K562 (cell line): ENCODE measurements around the gene COASY. TPM values are rescaled to one million over a fixed set of nuclear protein-coding genes. Genes with fewer than 3 reads are reported as not detected.
A peak's percentile ranks its signal among the peaks of the same experiment; 100 is the strongest.

Source experiments
- ATAC-seq: fragments of 200-7000 bp; cut with Tn5 transposase; 3 replicates; pipeline ENCODE4 v1.9.1; 2020; ENCODE audit warnings: moderate library complexity
- BruUV-seq: library from RNA; stranded (reverse); fragments of 400-500 nt; replicated peaks from 2 replicates; lab custom pipeline; 2021; lab: Mats Ljungman, UMichigan
- CTCF ChIA-PET: fragments of 300-600 bp; formaldehyde crosslinking; extraction: SDS; loops from one replicate; lab custom pipeline; 2021; ENCODE audit warnings: low intra/inter-chr PET ratio; lab: Yijun Ruan, JAX
- POLR2A ChIA-PET: fragments of 300-600, 350-650 bp; sonication (Branson Sonifier 250); formaldehyde crosslinking; extraction: SDS; loops from one replicate; lab custom pipeline; 2021; ENCODE audit warnings: antibody characterized with exemption, inconsistent platforms; lab: Yijun Ruan, JAX
- DNase-seq, 4 experiments: peaks; one replicate each; pipeline versions ENCODE4 v3.0.0 to v3.0.0-alpha.2; 2011 to 2018; ENCODE audit warnings: low spot score in 3 of 4, mixed read lengths in 3 of 4; ENCODE audit errors: extremely low read depth in 1 of 4
- FAIRE-seq: peaks from 2 replicates; lab custom pipeline; 2011; peaks lifted over from hg19 to GRCh38; lab: Jason Lieb, UNC
- H2AFZ ChIP-seq: 2 replicates; pipeline ENCODE4 v1.6.0; 2011; ENCODE audit warnings: low read depth, low read length, control low read depth, inconsistent platforms
- H3K27ac ChIP-seq: fragments of 200-600 bp; 3 replicates; pipeline ENCODE4 v1.8.0; 2011; ENCODE audit warnings: low read depth, mild to moderate bottlenecking, control low read depth, inconsistent platforms, low read length, moderate library complexity, mixed read lengths; ENCODE audit errors: extremely low read depth
- H3K27me3 ChIP-seq, 2 experiments: fragments of 300-600 bp in 1 of 2; 2 replicates in 1 of 2; 3 replicates in 1 of 2; pipeline versions ENCODE4 v1.6.0 to v1.8.0; 2011; ENCODE audit warnings: inconsistent platforms in 2 of 2, low read length in 2 of 2, mild to moderate bottlenecking in 1 of 2, mixed read lengths in 1 of 2, moderate library complexity in 1 of 2; ENCODE audit not compliant: control insufficient read depth in 2 of 2, insufficient read depth in 2 of 2
- H3K36me3 ChIP-seq: fragments of 300-600 bp; 3 replicates; pipeline ENCODE4 v1.8.0; 2011; ENCODE audit warnings: mild to moderate bottlenecking, low read length, inconsistent platforms; ENCODE audit not compliant: control insufficient read depth, insufficient read depth
- H3K4me1 ChIP-seq, 2 experiments: fragments of 200-600 bp in 1 of 2; replicated peaks in 1 of 2; 2 replicates in 1 of 2; 3 replicates in 1 of 2; pipeline versions ENCODE4 v1.5.1 to v1.8.0; 2011; ENCODE audit warnings: inconsistent platforms in 2 of 2, low read length in 2 of 2, mild to moderate bottlenecking in 1 of 2, mixed read lengths in 1 of 2, moderate library complexity in 1 of 2; ENCODE audit not compliant: control insufficient read depth in 2 of 2, insufficient read depth in 2 of 2
- H3K4me2 ChIP-seq: 2 replicates; pipeline ENCODE4 v1.6.1; 2011; ENCODE audit warnings: low read length, control low read depth, inconsistent platforms, mixed read lengths; ENCODE audit not compliant: insufficient read depth
- H3K4me3 ChIP-seq: fragments of 200-600 bp; sonication (generic), shearing (Covaris generic); 2 replicates; pipeline ENCODE4 v1.5.1; 2016; ENCODE audit warnings: control low read depth, inconsistent platforms
- H3K79me2 ChIP-seq: fragments of 200-600 bp; 3 replicates; pipeline ENCODE4 v1.8.0; 2011; ENCODE audit warnings: low read length, inconsistent platforms; ENCODE audit not compliant: control insufficient read depth, insufficient read depth
- H3K9ac ChIP-seq, 2 experiments: 2 replicates each; pipeline versions ENCODE4 v1.6.0 to v1.6.1; 2011; ENCODE audit warnings: low read depth in 2 of 2, low read length in 2 of 2, control low read depth in 1 of 2, inconsistent platforms in 1 of 2, mild to moderate bottlenecking in 1 of 2, mixed read lengths in 1 of 2; ENCODE audit not compliant: insufficient read depth in 1 of 2
- H3K9me1 ChIP-seq: one replicate; pipeline ENCODE4 v1.6.0; 2011; ENCODE audit warnings: inconsistent platforms, mild to moderate bottlenecking, low read length, moderate library complexity; ENCODE audit not compliant: control insufficient read depth, insufficient read depth
- H3K9me3 ChIP-seq: replicated peaks from 2 replicates; pipeline ENCODE4 v1.5.1; 2011; ENCODE audit warnings: low read depth, low read length, inconsistent platforms; ENCODE audit not compliant: control insufficient read depth, insufficient read depth
- H4K20me1 ChIP-seq: replicated peaks from 2 replicates; pipeline ENCODE4 v1.6.1; 2011; ENCODE audit warnings: low read length, inconsistent platforms, mixed read lengths; ENCODE audit not compliant: control insufficient read depth, insufficient read depth
- ADNP ChIP-seq: fragments of 200-800 bp; sonication (Bioruptor generic); IDR thresholded peaks from 2 replicates; pipeline ENCODE4 v1.6.1; 2016; ENCODE audit warnings: missing genetic modification characterization, missing compliant biosample characterization
- HDAC6 ChIP-seq: IDR thresholded peaks from 2 replicates; pipeline ENCODE4 v1.6.1; 2012; ENCODE audit warnings: low read depth, mild to moderate bottlenecking, control low read depth, inconsistent platforms, low read length, moderate library complexity
- HES1 ChIP-seq: fragments of 450-650 bp; IDR thresholded peaks from 2 replicates; pipeline ENCODE4 v1.6.1; 2016; ENCODE audit warnings: low read depth, mild to moderate bottlenecking, moderate library complexity
- HMBOX1 ChIP-seq: sonication (generic); IDR thresholded peaks from 2 replicates; pipeline ENCODE4 v1.6.1; 2016
- MLLT1 ChIP-seq, 2 experiments: fragments of 450-650 bp; IDR thresholded peaks; 2 replicates each; pipeline ENCODE4 v1.6.1; 2016
- NBN ChIP-seq: fragments of 450-650 bp; IDR thresholded peaks from 2 replicates; pipeline ENCODE4 v1.6.1; 2016; ENCODE audit warnings: low read depth, mild to moderate bottlenecking
- NKRF ChIP-seq: fragments of 450-650 bp; IDR thresholded peaks from 2 replicates; pipeline ENCODE4 v1.6.1; 2016; ENCODE audit warnings: borderline replicate concordance
- RB1 ChIP-seq: fragments of 450-650 bp; IDR thresholded peaks from 2 replicates; pipeline ENCODE4 v1.6.1; 2017; ENCODE audit warnings: low read depth, mild to moderate bottlenecking
- SMAD4 ChIP-seq: fragments of 250-450 bp; sonication (Bioruptor Pico); conservative IDR thresholded peaks from 2 replicates; pipeline ENCODE4 v1.8.0; 2021; ENCODE audit warnings: inconsistent platforms, mild to moderate bottlenecking, moderate library complexity
- TFAM ChIP-seq: fragments of 250-450 bp; sonication (Bioruptor Pico); conservative IDR thresholded peaks from 2 replicates; pipeline ENCODE4 v1.5.0; 2021; ENCODE audit warnings: mild to moderate bottlenecking, moderate library complexity
- ZNF263 ChIP-seq: sonication (generic); formaldehyde crosslinking; IDR thresholded peaks from 2 replicates; pipeline ENCODE4 v1.8.0; 2022; ENCODE audit warnings: mild to moderate bottlenecking, missing genetic modification reagents, borderline replicate concordance
- ZNF655 ChIP-seq: fragments of 250-450 bp; sonication (Bioruptor Pico); IDR thresholded peaks from 2 replicates; pipeline ENCODE4 v1.5.0; 2021
- WGBS: fragments of 100-300 bp; shearing (Covaris generic); methylation state at CpG from one replicate; pipeline ENCODE4 v1.1.6; 2016; ENCODE audit warnings: low coverage, mixed read lengths; ENCODE audit not compliant: insufficient coverage; ENCODE audit errors: missing lambda C conversion rate; 5-methylcytosine and 5-hydroxymethylcytosine counted together
- in situ Hi-C: fragments of 300-500 bp; cut with MboI; formaldehyde crosslinking; loops from 4 replicates; pipeline ENCODE4 v1.15.0; 2018; ENCODE audit warnings: inconsistent platforms, mixed read lengths
- intact Hi-C: fragments of 100-400 bp; cut with micrococcal nuclease; formaldehyde crosslinking; loops from 2 replicates; pipeline ENCODE4 v1.14.2; 2022
- polyA plus RNA-seq, 8 experiments: library from polyadenylated mRNA; depleted of rRNA in 4 of 8; stranded (reverse) in 5 of 8; unstranded in 3 of 8; fragments of >200 nt; fragmentation: Nextera tagmentation in 2 of 8; fragmentation: Illumina TruSeq in 1 of 8; extraction: Ambion mirVana in 2 of 8; extraction: Trizol in 1 of 8; gene quantifications; 2 replicates each; pipeline versions ENCODE4 v1.2.1 to v1.2.3, GENCODE V29; 2011 to 2014; ENCODE audit warnings: inconsistent platforms in 1 of 8, missing spikeins in 1 of 8
- total RNA-seq, 7 experiments: library from RNA; depleted of rRNA in 6 of 7; stranded (reverse); fragments of >200 nt in 6 of 7; fragmentation: Illumina TruSeq in 2 of 7; extraction: Trizol in 2 of 7; gene quantifications; 2 replicates each; pipeline versions ENCODE4 v1.2.1 to v1.2.3, GENCODE V29; 2011 to 2021; ENCODE audit warnings: low replicate concordance in 1 of 7

The COASY gene
- total and polyA plus RNA-seq, 9 of the 15 experiments (the other 6 are each of a cell fraction or from before 2014, with no cell fraction given) = 25.4 to 175 (median 62.3) TPM

- no peak; the same call in 1 of the 2 replicates for TF ChIP-seq SMAD4 (CRISPR knock-in tag)
- peak; percentile 96 for TF ChIP-seq RB1
- TF ChIP-seq HES1 = no peak
- no peak for TF ChIP-seq ZNF655 (CRISPR knock-in tag)
- TF ChIP-seq TFAM = no peak
- no peak for TF ChIP-seq ADNP
These were observed 15.8 kb downstream of the COASY start, which contains the start of gene PSMC3IP (continued) for GRCh38 chr17:42577532-42578281.

- Histone ChIP-seq H3K9ac (peak overlapping the region; percentile 96 to 100), H3K4me3 (peak overlapping the region; percentile 70), H3K27me3 (no peaks in the 10 kb centered on the region), H3K9me1 (no peaks in the 10 kb centered on the region), H2AFZ (peak overlapping the region; percentile 87), H3K36me3 (peaks cover 72% of the 10 kb centered on the region), H3K79me2 (peaks cover 51% of the 10 kb centered on the region), H3K4me2 (peak overlapping the region; percentile 86), H3K9me3 (no peaks in the 10 kb centered on the region), H3K4me1 (peaks cover 23 to 27% of the 10 kb centered on the region in 2 experiments), H3K27ac (peak overlapping the region; percentile 94), H4K20me1 (no peaks in the 10 kb centered on the region)
- no TSS peak for BruUV-seq
- POLR2A ChIA-PET = interaction anchor here (0.5 to 5.7 kb wide), 17 partner anchors 9 to 588 kb away, joined by 3 to 58 read pairs (median 4); partner anchors contain the start of genes MLX, NAGLU, RETREG3 and TUBG1
- ATAC-seq = peak; percentile 83
- peak; percentile 85 to 92 (median 88) for DNase-seq
- intact Hi-C loops (loop anchor here (1.0 to 5.0 kb wide), 4 partner anchors 98 to 351 kb away; partner anchors contain the start of genes BECN1, PLEKHH3 and RAMP2), in situ Hi-C loops (no loop called here)
- CTCF ChIA-PET = interaction anchor here (0.6 to 1.2 kb wide), 5 partner anchors 31 to 403 kb away, joined by 3 to 6 read pairs (median 4); partner anchors contain the start of genes RETREG3 and TUBG1
- FAIRE-seq = peak; percentile 97
- 0% methylated on average over 20 of the region's 20 CpGs for WGBS
- TF ChIP-seq NKRF (no peak), MLLT1 (IDR thresholded peaks at IDR 0.05) (0 out of 4 replicates have a peak, but pooled peaks of 1 of the 2 experiments have one; percentile 12), HMBOX1 (peak; percentile 29; the same call in 1 of the 2 replicates), ZNF263 (CRISPR knock-in tag) (no peak), NBN (peak; percentile 67; the same call in 1 of the 2 replicates), HDAC6 (no peak)
These were observed 16.4 kb downstream of the COASY start for GRCh38 chr17:42578282-42578869.
